Neural progenitor cell (in vitro differentiated cells): ENCODE results near the gene ARPC5.

Experiments
- EZH2 ChIP-seq: fragments of 200-600 bp; sonication (generic); IDR thresholded peaks from 2 replicates; pipeline ENCODE4 v1.6.1; 2017; ENCODE audit warnings: antibody characterized with exemption, mild to moderate bottlenecking, moderate library complexity
- TF ChIP-seq, protein P1 (sequence below): fragments of 200-600 bp; sonication (generic); IDR thresholded peaks from 2 replicates; pipeline ENCODE4 v1.5.1; 2017; ENCODE audit warnings: antibody characterized with exemption, mild to moderate bottlenecking

DNA sequence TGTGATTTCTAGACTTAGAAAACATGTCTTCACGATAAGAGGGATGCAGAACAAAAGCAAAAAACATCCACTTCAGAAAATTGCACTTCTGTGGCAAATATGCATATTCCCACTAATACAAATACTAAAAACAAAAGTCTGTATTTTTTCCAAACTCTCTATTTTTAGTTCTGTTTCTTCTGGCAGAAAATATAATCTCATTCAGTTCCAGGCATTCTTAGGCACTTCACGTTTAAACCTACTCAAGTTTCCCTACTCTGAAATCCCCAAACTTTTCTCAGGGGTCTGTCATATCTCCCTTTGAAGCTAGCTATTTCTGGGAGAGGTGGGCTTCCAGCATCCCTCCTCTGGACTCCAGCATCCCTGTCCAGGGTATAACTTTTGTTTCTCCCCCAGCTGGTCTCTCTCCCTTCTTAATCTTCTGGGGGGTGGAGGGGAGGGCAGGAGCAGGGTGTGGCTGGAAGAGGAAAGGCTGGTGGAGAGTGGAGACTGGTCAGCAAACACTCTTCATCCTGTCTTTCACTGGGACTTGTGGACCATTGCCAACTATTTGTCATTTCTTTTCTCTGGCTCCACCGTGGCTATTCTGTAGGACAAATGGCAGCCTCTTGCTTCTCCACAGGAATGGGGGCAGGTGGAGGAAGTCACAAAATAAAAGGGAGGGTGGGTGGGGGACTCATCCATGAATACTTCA, 25.7 kb downstream of the ARPC5 start:
- TF ChIP-seq, protein P1, sequence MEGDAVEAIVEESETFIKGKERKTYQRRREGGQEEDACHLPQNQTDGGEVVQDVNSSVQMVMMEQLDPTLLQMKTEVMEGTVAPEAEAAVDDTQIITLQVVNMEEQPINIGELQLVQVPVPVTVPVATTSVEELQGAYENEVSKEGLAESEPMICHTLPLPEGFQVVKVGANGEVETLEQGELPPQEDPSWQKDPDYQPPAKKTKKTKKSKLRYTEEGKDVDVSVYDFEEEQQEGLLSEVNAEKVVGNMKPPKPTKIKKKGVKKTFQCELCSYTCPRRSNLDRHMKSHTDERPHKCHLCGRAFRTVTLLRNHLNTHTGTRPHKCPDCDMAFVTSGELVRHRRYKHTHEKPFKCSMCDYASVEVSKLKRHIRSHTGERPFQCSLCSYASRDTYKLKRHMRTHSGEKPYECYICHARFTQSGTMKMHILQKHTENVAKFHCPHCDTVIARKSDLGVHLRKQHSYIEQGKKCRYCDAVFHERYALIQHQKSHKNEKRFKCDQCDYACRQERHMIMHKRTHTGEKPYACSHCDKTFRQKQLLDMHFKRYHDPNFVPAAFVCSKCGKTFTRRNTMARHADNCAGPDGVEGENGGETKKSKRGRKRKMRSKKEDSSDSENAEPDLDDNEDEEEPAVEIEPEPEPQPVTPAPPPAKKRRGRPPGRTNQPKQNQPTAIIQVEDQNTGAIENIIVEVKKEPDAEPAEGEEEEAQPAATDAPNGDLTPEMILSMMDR = no peak
- TF ChIP-seq EZH2 = no peak
